HG02623 (cell line): Measurements from ENCODE around the gene KIAA1328.
"Not testable (repeated sequence)": the region's sequence is repeated elsewhere in the genome, so short reads cannot be mapped to it uniquely, and the experiment has no call there.

Source experiments
- ATAC-seq: cut with Tn5 transposase; IDR thresholded peaks from one replicate; pipeline ENCODE4 v1.9.1; 2021; ENCODE audit warnings: moderate library complexity; ENCODE audit not compliant: unreplicated experiment

The KIAA1328 gene

DNA sequence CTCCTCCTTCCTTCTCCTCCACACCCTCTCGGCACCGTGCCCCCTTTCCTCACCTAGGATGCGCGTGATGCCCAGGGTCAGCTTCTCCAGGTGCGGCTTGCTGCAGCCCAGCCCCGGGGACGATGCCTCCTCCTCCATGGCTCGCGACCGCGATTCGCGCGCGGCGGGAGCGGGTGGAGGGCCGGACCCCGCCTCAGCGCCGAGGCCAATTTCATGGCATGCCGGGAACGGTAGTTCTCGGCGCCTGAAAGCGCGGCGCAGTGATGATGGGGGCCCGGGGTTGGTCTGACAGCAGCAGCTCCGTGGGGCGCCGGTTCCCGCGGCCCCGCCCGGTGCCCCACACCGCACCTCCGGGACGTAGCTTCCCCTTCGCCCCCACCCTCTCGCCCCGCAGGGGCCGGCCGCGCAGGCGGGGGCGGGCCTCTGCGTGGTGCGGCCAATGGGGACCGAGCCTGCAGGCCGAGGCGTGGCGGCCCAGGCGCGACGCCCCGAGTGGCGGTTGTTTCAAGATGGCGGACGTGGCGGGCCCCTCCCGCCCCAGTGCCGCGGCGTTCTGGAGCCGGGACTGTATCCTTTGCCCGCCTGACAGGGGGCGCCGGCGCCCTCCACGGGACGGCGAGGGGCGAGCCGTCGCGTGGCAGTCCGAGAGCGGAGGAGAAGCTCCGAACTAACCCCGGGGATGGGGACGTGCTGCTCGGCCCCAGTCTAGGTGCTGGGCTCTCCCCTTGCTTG, at the start of gene KIAA1328, which contains the start of gene TPGS2:
TSS of gene KIAA1328 (plus strand) at position 498 of the 732 bp plus-strand sequence. CDS start at position 510, 12 bp downstream.
TSS of gene TPGS2 (minus strand) at position 373 of the 732 bp plus-strand sequence. CDS start at position 138, 235 bp downstream.
- peak; percentile 93 for ATAC-seq

- no peak for ATAC-seq
These were observed 48.2 kb upstream of the KIAA1328 start for GRCh38 chr18:36780748-36781147.

DNA sequence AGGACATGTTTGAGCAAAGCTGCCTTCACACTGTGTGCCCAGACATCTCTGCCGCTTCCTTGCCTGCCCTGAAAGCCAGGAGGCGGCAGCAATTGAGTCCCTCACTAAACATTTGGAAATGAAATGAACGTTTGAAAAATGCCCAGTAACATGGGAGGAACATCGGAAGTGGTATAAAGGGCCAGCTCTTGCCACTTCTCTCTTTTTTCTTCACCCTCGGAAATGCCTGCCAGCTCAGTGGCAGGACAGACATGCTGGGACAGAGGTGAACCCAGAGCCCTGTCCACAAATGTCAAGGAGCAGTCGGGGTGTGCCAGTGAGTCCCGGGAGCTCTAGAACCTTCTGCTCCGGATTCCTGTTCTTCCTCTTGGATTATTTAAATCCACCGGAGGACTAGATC, 46.2 kb upstream of the KIAA1328 start:
- ATAC-seq: no peak

GRCh38 chr18:36783792-36784191, 45.1 kb upstream of the KIAA1328 start:
- ATAC-seq: no peak

DNA sequence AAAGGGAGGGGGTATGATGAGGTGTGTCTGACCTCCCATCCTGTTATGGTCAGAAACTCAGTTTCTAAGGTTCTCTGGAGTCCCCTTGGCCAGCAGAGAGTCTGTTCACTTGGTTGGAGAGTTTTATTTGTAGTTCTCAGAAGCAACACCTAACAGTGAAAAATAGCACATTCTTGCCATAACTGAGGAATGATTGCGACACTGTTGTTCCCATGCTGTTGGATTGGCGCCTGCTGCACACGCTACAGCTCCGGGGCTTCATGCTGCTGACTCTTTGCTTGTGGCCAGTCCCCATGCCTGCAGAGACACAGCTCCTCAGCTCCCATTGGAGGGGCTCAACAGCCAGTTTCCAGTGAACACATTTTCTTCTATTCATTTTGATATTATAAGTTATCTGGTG, 42.2 kb upstream of the KIAA1328 start:
- no peak for ATAC-seq

- ATAC-seq: no peak
These were observed 36.2 kb upstream of the KIAA1328 start for GRCh38 chr18:36792634-36793283.

- no peak for ATAC-seq
These were observed 30.0 kb upstream of the KIAA1328 start for GRCh38 chr18:36798738-36799473.

DNA sequence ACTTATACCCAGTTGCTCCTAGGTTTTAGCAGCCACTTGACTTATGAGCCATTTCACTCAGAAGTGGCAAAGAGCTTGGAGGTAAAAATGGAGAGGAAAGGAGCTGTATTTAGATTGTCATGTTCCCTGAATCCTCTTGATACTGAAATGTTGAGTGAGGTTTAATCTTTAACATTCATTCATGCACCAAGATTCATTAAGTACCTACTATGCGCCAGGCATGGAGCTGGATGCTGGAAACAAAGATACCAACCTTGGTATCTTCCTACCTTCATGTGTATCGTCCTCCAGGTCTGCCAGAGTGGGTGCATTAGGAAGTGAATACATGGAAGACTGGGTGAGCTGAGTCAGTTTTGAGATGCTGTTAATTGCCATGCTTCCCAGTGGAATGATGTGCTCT, 23.8 kb upstream of the KIAA1328 start:
- ATAC-seq: no peak

- ATAC-seq: no peak
These were observed 20.2 kb upstream of the KIAA1328 start for GRCh38 chr18:36808681-36809080.

DNA sequence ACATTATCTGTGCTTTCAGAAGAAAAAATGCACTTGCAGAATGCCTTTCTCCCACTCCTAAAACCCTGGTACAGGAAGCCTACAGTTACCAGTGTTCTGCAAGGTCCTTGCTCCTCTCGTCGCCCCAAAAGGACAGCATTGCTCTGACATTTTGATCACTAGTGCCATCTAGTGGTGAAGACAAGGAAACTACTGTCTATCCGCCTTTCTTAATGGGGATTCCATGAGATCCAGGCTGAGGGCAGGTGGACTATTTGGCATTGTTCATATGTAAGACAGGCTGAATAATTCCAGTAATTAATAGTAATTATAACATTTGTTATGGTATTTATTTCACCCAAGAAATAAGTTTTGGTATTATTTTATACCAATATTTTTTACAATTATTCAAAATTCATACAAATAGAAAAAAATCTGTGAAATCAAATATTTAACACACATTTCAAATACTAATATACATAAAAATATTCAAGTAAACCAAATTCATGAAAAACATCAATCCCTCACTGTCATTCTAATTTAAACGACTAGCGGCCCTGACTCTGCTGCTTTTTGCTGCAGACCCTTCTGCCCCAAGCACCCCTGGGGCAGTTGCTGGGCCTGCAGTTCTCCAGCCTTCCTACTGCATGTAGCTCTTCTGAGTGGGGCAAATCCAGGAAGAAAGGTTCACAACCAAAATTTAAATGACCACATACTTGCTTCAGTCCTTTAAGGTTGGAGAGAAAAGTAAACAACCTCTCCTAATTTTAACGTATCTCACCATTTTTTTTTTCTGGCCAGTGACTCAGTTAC, 19.1 kb upstream of the KIAA1328 start:
- ATAC-seq: peak; percentile 94

GRCh38 chr18:36811430-36811829, 17.5 kb upstream of the KIAA1328 start:
- ATAC-seq: no peak

DNA sequence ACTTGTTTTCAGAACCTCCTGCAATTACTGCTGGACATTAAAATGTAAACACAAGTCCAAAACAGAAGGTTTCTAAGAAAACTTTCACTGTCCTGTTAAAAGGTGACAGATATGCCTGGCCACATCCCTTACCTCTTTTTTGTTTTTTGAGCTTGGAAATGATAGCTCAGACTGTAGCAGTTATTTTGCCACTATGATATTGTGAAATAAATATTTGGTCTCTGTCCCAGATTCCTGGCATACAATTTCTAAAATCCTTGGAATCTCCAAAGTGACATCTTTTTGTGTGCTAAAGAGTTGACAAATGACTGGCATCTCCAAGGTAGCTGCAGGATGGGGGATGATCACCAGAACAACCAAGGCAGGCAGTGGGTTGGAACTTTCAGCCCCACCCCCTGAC, 17.0 kb upstream of the KIAA1328 start:
- ATAC-seq: no peak

DNA sequence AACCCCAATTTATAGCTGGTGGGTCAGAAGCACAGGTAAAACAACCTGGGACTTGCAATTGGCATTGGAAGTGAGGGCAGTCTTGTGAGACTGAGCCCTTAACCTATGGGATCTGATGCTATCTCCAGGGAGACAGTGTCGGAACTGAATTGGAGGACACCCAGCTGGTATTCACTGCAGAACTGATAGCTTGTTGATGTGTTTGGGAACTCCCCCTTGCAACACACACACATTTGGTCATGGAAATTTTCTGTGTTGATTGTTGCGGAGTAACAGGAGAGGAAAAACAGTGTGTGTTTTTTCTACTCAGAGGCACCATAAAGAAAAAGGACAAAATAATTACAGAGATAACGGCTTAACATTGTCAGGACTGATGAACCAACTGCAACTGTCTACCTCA, 16.2 kb upstream of the KIAA1328 start:
- ATAC-seq: no peak

- ATAC-seq: no peak
These were observed 15.7 kb upstream of the KIAA1328 start for GRCh38 chr18:36813101-36813775.

DNA sequence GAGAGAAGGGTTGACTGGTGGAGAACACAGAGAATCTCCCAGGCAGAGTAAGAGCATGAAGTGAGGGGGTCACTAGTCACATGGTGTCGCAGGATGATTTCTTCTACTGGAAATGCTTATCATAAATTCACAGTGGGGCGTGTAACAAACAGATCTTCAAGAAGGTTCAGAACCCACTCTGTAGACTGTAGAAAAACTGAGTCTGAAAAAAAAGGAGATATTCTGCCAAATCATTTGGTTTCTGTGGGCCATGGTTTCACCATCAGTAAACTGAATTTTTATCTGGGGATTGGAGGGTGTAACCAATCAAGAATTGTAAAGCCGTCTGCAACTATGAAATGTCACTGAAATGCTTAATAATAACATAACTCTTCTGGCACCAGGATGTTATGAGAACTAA, 15.1 kb upstream of the KIAA1328 start:
- no peak for ATAC-seq

- ATAC-seq: no peak
These were observed 13.9 kb upstream of the KIAA1328 start for GRCh38 chr18:36814994-36815393.

- ATAC-seq: not testable (repeated sequence)
These were observed 12.8 kb upstream of the KIAA1328 start for GRCh38 chr18:36816096-36816495.

DNA sequence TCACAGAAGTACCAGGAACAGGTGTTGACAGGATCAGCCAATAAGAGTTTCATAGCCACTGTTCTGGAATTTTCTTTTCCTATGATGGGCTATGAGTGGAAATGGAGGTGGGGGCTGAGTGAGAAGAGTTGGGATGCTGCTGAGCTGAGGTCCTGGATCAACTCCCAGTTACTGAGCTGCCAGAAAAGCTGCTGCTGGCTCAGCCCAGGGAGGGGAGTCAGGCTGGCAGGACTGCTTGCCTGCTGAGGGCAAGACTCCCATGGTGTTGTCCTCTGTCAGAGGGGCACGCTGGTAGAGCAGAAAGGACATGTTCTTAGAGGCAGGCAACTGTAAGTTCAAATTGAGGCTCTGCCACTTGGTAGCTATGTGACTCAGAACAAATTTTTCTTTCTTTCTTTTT, 11.9 kb upstream of the KIAA1328 start:
- no peak for ATAC-seq

- ATAC-seq: no peak
These were observed 10.3 kb upstream of the KIAA1328 start for GRCh38 chr18:36818652-36819051.

GRCh38 chr18:36819621-36820020, 9.3 kb upstream of the KIAA1328 start:
- ATAC-seq: no peak
